COLO668 (cell line): ENCODE results near the gene RAB44.

Source experiments
- DNase-seq: peaks from one replicate; lab custom pipeline; 2025; ENCODE audit not compliant: unreplicated experiment; lab: John Stamatoyannopoulos, UW

The RAB44 gene

GRCh38 chr6:36668591-36668990 is 29.0 kb upstream of the RAB44 start:
- no peak for DNase-seq

- DNase-seq: no peak
These were observed 28.6 kb upstream of the RAB44 start for GRCh38 chr6:36669002-36669401.

GRCh38 chr6:36670271-36670670 is 27.4 kb upstream of the RAB44 start:
- no peak for DNase-seq

- DNase-seq: peak; percentile 2
These were observed 25.8 kb upstream of the RAB44 start for GRCh38 chr6:36671687-36672375.

DNA sequence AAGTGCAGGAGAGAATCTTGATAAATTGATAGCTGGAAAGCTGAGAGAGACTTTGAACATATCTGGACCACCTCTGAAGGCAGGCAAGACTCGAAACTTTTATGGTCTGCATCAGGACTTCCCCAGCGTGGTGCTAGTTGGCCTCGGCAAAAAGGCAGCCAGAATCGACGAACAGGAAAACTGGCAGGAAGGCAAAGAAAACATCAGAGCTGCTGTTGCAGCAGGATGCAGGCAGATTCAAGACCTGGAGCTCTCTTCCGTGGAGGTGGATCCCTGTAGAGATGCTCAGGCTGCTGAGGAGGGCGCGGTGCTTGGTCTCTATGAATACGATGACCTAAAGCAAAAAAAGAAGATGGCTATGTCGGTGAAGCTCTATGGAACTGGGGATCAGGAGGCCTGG is 23.7 kb upstream of the RAB44 start:
- no peak for DNase-seq

DNA sequence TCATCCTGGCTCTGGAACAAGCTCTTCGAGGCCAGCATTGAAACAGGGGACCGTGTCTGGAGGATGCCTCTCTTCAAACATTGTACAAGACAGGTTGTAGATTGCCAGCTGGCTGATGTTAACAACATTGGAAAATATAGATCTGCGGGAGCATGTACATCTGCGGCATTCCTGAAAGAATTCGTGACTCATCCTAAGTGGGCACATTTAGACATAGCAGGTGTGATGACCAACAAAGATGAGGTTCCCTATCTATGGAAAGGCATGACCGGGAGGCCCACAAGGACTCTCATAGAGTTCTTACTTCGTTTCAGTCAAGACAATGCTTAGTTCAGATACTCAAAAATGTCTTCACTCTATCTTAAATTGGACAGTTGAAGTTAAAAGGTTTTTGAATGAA is 22.7 kb upstream of the RAB44 start:
- peak; percentile 6 for DNase-seq

- DNase-seq: peak; percentile 17
These were observed 21.2 kb upstream of the RAB44 start for GRCh38 chr6:36676141-36677058.

DNA sequence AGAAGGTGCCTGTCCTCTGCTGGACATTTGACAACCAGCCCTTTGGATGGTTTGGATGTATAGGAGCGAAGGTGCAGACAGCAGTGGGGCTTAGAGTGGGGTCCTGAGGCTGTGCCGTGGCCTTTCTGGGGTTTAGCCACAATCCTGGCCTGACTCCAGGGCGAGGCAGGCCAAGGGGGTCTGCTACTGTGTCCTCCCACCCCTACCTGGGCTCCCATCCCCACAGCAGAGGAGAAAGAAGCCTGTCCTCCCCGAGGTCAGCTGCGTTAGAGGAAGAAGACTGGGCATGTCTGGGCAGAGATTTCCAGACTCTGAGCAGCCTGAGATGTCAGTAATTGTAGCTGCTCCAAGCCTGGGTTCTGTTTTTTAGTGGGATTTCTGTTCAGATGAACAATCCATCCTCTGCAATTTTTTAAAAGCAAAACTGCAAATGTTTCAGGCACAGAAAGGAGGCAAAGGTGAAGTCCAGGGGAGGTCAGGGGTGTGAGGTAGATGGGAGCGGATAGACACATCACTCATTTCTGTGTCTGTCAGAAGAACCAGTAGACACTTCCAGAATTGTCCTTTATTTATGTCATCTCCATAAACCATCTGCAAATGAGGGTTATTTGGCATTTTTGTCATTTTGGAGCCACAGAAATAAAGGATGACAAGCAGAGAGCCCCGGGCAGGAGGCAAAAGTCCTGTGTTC is 20.4 kb upstream of the RAB44 start:
- no peak for DNase-seq

DNA sequence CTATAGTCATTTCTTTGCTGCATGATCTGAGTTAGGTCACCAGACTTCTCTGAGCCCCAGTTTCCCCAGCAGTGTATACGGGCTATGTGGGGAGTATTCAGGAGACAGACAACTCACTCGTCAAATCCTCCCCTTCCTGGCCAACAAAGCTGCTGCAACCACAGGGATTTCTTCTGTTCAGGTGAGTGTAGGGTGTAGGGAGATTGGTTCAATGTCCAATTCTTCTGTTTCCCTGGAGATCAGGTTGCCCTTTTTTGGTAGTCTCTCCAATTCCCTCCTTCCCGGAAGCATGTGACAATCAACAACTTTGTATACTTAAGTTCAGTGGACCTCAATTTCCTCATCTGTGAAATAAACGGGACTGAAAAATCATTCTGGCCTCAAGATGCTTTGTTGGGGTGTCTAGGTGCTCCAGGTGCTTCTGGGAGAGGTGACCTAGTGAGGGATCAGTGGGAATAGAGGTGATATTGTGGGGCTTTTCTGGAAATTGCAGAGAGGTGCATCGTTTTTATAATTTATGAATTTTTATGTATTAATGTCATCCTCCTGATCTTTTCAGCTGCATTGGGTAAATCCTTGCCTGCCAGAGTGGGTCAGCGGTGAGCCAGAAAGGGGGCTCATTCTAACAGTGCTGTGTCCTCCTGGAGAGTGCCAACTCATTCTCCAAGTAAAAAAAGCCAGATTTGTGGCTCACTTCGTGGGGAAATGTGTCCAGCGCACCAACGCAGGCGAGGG is 19.7 kb upstream of the RAB44 start:
- DNase-seq: no peak

DNA sequence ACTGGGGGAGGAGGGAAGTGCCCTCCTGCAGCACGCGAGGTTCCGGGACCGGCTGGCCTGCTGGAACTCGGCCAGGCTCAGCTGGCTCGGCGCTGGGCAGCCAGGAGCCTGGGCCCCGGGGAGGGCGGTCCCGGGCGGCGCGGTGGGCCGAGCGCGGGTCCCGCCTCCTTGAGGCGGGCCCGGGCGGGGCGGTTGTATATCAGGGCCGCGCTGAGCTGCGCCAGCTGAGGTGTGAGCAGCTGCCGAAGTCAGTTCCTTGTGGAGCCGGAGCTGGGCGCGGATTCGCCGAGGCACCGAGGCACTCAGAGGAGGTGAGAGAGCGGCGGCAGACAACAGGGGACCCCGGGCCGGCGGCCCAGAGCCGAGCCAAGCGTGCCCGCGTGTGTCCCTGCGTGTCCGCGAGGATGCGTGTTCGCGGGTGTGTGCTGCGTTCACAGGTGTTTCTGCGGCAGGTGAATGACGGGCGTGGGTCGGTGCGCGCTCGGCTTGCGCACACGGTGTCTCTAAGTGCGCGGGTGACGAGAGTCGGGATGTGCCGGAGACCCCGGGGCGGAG is 19.1 kb upstream of the RAB44 start, which contains the start of gene CDKN1A:
CDKN1A (plus strand) TSS at position 227 of the 555 bp plus-strand sequence. CDS start 5,388 bp downstream, outside the sequence.
- DNase-seq: peak; percentile 88

DNA sequence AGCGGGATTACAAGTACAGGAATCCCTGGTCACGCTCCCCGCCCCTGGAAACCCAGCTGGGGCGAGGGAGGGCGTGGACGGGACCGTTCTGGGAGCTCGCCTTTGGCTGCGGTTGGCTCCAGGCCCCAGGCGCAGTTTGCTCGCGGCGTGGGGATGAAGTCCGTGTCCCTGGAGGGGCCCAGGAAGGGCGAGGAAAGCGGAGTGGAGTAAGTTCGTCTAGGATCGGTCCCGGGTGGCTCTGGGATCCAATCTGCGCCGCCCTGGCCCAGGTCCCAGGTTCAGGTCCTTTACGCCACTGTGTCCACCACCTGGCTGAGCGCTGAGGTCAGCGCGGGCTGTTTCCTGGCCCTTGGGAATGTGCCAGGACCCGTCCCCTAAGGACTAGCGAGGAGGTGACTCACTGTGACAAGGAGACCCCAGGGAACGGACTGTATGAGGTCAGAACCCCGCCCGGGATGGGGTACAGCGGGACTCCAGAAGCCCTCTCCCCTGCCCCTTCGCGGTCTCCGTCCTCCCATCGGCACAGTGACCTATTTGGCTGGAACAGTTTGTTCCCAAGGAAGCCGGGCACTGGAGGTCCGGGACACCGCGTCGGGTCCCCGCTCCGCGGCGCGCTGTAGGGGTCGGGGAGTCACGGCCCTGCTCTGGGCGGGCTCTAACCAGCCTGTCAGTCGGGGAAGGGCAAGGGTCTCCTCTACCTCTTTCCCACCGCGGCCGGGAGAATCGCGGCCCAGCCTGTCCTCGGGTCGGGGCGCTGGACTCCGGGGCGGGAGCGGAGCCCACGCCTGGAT is 18.4 kb upstream of the RAB44 start:
- peak; percentile 53 for DNase-seq

DNA sequence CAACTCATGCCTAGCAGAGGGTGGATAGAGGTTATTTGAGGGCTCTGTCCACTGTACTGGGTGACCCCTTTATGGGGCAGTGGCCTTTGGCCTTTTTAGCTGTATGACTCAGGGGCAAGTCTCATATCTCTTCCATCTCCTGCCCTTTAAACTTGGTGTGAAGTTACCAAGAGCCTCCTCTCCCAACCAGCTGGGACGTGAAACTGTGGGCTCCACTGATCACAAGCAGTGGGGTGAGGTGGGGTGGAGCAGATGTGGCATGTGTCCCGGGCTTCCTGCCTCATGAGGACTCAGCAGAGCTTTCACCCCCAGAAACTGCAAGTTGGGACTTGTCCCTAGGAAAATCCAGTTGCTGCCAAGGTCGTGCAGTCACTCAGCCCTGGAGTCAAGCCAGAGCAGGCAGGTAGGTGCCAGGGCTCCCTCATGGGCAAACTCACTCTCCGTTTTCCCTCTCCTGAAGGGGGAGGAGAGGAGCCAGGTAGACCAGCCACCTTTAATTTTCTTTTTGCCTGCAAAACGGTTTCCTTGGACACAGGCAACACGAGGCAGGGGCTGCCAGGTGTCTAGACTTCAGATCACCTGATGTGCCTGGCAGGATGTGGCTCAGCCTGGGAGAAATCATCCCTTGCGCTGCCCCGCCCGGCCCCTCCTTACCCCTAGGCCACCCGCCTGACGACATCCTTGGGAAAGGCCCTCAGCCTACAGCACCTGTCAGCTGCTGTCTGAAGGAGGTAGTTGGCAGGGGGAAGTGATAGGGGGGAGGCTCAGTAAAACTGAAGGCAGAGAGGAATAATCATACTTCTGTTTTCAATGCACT is 15.1 kb upstream of the RAB44 start:
- peak; percentile 68 for DNase-seq

GRCh38 chr6:36683145-36683655 is 14.4 kb upstream of the RAB44 start:
- DNase-seq: no peak

DNA sequence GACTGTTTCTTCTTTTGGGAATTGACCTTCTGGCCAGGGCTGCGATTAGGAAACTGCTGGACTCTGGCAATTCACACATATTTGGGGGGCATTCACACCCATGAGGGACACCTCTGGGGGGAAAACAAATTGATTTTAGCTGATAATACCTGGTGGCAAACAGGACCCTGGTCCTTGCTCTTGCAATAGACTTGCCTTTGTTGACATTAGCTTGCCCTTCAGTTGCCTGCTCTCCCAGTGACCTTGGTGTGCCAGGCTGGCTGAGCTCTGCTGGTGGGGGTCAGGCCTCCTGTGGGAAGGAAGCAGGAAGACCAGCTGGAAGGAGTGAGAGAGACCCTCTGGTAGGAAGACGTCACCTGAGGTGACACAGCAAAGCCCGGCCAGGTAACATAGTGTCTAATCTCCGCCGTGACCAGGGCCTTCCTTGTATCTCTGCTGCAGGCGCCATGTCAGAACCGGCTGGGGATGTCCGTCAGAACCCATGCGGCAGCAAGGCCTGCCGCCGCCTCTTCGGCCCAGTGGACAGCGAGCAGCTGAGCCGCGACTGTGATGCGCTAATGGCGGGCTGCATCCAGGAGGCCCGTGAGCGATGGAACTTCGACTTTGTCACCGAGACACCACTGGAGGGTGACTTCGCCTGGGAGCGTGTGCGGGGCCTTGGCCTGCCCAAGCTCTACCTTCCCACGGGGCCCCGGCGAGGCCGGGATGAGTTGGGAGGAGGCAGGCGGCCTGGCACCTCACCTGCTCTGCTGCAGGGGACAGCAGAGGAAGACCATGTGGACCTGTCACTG is 13.8 kb upstream of the RAB44 start:
- DNase-seq: no peak

DNA sequence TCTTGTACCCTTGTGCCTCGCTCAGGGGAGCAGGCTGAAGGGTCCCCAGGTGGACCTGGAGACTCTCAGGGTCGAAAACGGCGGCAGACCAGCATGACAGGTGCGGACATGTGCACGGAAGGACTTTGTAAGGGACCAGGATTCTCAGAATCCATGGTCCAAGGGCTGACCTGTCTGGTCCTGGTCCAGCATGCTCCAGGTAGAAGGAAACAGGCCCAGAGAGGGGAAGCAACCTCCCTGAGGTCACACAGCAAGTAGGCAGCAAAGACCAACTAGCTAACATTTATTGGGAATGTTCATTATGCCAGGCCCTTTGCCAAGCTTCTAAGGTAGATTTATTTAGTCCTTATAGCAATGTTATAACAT is 13.2 kb upstream of the RAB44 start:
- DNase-seq: no peak

GRCh38 chr6:36685166-36685924 is 12.3 kb upstream of the RAB44 start:
- no peak for DNase-seq

DNA sequence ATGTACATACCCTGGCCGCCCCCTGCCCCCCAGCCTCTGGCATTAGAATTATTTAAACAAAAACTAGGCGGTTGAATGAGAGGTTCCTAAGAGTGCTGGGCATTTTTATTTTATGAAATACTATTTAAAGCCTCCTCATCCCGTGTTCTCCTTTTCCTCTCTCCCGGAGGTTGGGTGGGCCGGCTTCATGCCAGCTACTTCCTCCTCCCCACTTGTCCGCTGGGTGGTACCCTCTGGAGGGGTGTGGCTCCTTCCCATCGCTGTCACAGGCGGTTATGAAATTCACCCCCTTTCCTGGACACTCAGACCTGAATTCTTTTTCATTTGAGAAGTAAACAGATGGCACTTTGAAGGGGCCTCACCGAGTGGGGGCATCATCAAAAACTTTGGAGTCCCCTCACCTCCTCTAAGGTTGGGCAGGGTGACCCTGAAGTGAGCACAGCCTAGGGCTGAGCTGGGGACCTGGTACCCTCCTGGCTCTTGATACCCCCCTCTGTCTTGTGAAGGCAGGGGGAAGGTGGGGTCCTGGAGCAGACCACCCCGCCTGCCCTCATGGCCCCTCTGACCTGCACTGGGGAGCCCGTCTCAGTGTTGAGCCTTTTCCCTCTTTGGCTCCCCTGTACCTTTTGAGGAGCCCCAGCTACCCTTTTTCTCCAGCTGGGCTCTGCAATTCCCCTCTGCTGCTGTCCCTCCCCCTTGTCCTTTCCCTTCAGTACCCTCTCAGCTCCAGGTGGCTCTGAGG is 11.5 kb upstream of the RAB44 start:
- DNase-seq: no peak
